IMR-90 (cell line): Measurements from ENCODE around the gene TDRD7.

Experiments
- CHD1 ChIP-seq: IDR thresholded peaks from 2 replicates; pipeline ENCODE4 v1.6.1; 2012; ENCODE audit warnings: low read depth, low read length, improper control_type of control experiment
- SMC3 ChIP-seq: fragments of 150-350 bp; IDR thresholded peaks from 2 replicates; pipeline ENCODE4 v1.6.1; 2016; ENCODE audit warnings: low read depth, mild to moderate bottlenecking, antibody characterized with exemption, low read length, moderate library complexity
- TF ChIP-seq, protein P1 (sequence below): conservative IDR thresholded peaks from 2 replicates; pipeline ENCODE4 v1.5.1; 2012; ENCODE audit warnings: mild to moderate bottlenecking, low read depth, low read length, improper control_type of control experiment
- TF ChIP-seq, protein P2 (sequence below): fragments of 150-350 bp; IDR thresholded peaks from 2 replicates; pipeline ENCODE4 v1.6.1; 2017; ENCODE audit warnings: mild to moderate bottlenecking, antibody characterized with exemption, low read length, low read depth

DNA sequence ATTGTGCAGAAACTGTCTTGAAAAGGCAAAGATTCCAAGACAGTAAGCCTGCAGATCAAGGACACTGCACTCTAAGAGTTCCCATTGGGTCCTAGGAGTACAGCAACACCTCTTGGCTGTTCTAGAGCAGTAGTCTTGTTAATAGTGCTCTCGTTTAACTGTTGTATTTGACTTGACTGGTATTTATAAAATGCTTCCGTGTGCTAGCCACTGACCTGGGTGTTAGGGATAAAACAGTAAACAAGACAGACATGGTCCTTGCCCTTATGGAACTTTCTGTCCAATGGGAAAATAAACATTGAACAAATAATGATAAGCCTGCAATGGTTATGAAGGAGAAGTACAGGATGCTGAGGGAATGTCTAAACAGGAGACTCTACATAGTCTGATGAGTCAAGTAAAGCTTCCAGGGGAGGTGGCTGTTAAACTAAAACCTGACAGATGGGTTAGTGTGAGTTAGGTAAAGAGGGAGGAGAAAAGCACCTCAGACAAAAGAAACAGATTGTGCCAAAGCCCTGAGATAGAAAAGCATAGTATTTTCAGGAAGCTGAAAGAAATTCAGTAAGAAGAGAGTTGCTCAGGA, 33.3 kb downstream of the TDRD7 start:
- TF ChIP-seq, protein P1, sequence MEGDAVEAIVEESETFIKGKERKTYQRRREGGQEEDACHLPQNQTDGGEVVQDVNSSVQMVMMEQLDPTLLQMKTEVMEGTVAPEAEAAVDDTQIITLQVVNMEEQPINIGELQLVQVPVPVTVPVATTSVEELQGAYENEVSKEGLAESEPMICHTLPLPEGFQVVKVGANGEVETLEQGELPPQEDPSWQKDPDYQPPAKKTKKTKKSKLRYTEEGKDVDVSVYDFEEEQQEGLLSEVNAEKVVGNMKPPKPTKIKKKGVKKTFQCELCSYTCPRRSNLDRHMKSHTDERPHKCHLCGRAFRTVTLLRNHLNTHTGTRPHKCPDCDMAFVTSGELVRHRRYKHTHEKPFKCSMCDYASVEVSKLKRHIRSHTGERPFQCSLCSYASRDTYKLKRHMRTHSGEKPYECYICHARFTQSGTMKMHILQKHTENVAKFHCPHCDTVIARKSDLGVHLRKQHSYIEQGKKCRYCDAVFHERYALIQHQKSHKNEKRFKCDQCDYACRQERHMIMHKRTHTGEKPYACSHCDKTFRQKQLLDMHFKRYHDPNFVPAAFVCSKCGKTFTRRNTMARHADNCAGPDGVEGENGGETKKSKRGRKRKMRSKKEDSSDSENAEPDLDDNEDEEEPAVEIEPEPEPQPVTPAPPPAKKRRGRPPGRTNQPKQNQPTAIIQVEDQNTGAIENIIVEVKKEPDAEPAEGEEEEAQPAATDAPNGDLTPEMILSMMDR = no peak
- TF ChIP-seq CHD1 = no peak
- TF ChIP-seq, protein P2, sequence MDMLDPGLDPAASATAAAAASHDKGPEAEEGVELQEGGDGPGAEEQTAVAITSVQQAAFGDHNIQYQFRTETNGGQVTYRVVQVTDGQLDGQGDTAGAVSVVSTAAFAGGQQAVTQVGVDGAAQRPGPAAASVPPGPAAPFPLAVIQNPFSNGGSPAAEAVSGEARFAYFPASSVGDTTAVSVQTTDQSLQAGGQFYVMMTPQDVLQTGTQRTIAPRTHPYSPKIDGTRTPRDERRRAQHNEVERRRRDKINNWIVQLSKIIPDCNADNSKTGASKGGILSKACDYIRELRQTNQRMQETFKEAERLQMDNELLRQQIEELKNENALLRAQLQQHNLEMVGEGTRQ = no peak
- TF ChIP-seq SMC3 = no peak
